Stimulated activated naive B cell treated with anti-CD40 and anti-IgM and Interleukin-4, amounts not matched to agents 10 μg/mL and 1 μg/mL and 100 μg/mL, for 72 hours (primary cell): ENCODE measurements around the gene ITPK1.

ENCODE experiments used
- ATAC-seq, 2 donors: fragments of 150-1000 bp; cut with Tn5 transposase; replicated peaks; 2 replicates each; pipeline ENCODE4 v1.10.0; 2021; ENCODE audit warnings: moderate library complexity in 1 of 2
- DNase-seq: peaks from one replicate; pipeline ENCODE4 v3.0.0; 2021
- H3K27ac Mint-ChIP-seq: one replicate; pipeline ENCODE4 v1.8.0; 2022; ENCODE audit warnings: mild to moderate bottlenecking, mixed read lengths
- H3K27me3 Mint-ChIP-seq, 2 donors: one replicate each; pipeline ENCODE4 v1.8.0; 2022; ENCODE audit warnings: mixed read lengths in 2 of 2
- H3K36me3 Mint-ChIP-seq, 2 donors: one replicate each; pipeline ENCODE4 v1.8.0; 2022; ENCODE audit warnings: mixed read lengths in 2 of 2, mild to moderate bottlenecking in 1 of 2
- H3K4me1 Mint-ChIP-seq, 2 donors: one replicate each; pipeline ENCODE4 v1.8.0; 2022; ENCODE audit warnings: mixed read lengths in 2 of 2, mild to moderate bottlenecking in 1 of 2
- H3K4me3 Mint-ChIP-seq, 2 donors: one replicate each; pipeline ENCODE4 v1.8.0; 2022; ENCODE audit warnings: mild to moderate bottlenecking in 2 of 2, mixed read lengths in 2 of 2, moderate library complexity in 1 of 2
- H3K9me3 Mint-ChIP-seq, 2 donors: one replicate each; pipeline ENCODE4 v1.8.0; 2022; ENCODE audit warnings: mixed read lengths in 2 of 2, mild to moderate bottlenecking in 1 of 2

ITPK1 gene

DNA sequence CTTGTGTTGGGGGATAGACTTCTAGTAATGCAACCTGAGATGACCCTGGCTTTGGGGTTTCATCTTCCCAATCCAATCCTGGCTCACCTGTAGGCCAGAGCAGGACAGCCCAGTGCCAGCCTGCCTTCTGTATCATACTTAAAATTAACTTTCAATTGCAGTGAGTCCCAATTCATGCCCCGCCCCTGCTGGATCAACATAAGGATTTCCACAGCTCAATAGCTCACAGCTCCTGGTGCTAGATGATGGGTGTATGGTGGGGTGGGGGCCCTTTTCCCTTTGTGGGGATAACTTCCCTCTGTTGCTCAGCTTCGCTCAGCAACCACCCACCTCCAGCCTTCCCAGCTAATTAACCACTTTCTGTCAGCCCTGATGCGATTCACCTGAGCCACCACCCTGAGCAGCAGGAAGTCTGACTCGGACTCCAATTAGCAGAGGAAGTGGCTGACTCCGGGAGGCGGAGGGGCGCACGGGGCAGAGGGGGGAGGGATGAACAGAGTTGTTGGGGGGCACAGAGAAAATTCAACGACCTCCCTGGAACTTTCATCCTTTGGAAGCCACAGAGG lies 217.1 kb downstream of the ITPK1 start:
- Mint-ChIP-seq H3K9me3 (peaks cover 5 to 9% of the 10 kb centered on the region in 2 donors), H3K27ac (no peak overlapping the region), H3K27me3 (peaks cover 47 to 69% of the 10 kb centered on the region in 2 donors), H3K4me3 (no peak overlapping the region), H3K36me3 (peaks cover 2% of the 10 kb centered on the region in 2 donors), H3K4me1 (peaks cover 9 to 11% of the 10 kb centered on the region in 2 donors)
- DNase-seq (no peak), ATAC-seq (no peak)

DNA sequence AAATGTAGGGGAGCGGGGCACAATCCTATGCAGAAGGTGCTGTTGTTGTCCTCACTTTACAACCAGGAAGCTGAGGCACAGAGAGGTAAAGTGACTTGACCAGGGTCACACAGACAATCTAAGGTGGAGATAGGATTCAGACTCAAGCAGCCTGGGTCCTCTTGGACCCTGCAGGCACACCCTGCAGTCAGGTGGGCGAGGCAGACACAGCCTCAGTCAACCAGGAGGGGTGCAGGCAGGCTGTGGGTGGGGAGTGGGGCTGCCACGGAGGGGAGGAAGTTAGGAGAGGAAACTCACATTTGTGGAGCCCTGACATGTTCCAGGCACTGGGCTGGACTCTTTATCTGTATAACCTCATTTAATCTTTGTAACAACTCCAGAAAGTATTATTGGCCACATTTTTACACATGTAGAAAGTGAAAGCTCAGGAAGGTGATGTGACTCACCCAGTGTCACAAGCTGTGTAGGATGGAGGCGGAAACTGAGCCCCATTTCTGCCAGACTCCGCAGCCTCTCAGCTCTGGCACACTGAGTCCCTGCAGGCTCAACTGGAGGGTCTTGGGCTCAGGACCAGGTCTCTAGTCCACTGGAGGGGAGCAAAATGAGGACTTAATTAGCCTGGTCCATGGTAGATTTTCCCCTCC lies 217.7 kb downstream of the ITPK1 start:
- Mint-ChIP-seq H3K36me3 (peaks cover 3% of the 10 kb centered on the region in 2 donors), H3K27me3 (peaks cover 45 to 66% of the 10 kb centered on the region in 2 donors), H3K4me1 (peaks cover 8 to 11% of the 10 kb centered on the region in 2 donors), H3K4me3 (no peak overlapping the region), H3K27ac (no peak overlapping the region), H3K9me3 (peaks cover 8 to 10% of the 10 kb centered on the region in 2 donors)
- no peak for DNase-seq
- peak; percentile 46 to 57 for ATAC-seq

DNA sequence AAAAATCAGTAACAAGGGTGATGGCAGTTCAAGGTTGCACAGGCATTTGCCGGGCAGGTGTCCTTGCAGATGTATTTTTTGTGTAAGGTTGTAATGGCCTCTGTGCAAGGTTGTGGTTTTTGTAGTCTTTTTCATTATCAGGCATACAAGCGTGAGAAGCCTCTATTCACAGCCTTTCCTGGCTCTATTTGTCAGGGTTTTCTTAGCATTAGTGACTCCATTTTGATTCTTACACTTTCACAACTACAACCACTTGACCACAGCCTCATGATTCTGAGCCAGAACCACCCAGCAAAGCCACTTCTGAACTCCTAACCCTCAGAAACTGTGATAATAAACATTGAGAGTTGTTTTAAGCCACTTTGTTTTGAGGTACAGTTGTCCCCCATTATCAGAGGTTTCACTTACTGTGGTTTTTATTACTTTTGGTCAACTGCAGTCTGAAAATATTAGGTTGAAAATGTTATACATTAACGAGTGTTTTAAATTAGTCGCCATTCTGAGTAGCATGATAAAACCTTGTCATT lies 220.3 kb downstream of the ITPK1 start:
- Mint-ChIP-seq H3K27ac (no peak overlapping the region), H3K4me3 (no peak overlapping the region), H3K4me1 (peaks cover 4 to 11% of the 10 kb centered on the region in 2 donors), H3K27me3 (peaks cover 35 to 48% of the 10 kb centered on the region in 2 donors), H3K36me3 (peaks cover 3% of the 10 kb centered on the region in 2 donors), H3K9me3 (peaks cover 8 to 10% of the 10 kb centered on the region in 2 donors)
- no peak for ATAC-seq
- DNase-seq = no peak

DNA sequence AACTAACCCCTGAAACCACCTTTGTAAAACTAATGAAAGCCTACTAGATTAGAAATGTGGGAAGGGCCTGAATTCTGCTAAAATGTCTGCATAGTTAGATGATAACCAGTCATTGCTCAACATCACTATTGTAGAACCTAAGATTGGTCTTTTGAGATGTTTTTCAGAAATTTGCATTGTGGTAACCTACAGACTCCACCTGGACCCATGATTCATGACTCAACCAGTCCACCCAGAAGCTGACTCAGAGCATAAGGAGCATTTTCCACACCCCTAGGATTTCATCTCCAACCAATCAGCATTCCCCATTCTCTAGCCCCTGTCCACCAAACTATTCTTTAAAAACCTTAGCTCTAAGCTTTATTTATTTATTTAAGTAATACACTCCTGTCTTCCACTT lies 223.1 kb downstream of the ITPK1 start:
- Mint-ChIP-seq H3K9me3 (peaks cover 5 to 15% of the 10 kb centered on the region in 2 donors), H3K27me3 (peaks cover 43 to 54% of the 10 kb centered on the region in 2 donors), H3K4me3 (no peak overlapping the region), H3K36me3 (peaks cover 2 to 3% of the 10 kb centered on the region in 2 donors), H3K27ac (no peak overlapping the region), H3K4me1 (no peaks in the 10 kb centered on the region)
- ATAC-seq (peak in 1 of 2 donors; percentile 38), DNase-seq (no peak)

DNA sequence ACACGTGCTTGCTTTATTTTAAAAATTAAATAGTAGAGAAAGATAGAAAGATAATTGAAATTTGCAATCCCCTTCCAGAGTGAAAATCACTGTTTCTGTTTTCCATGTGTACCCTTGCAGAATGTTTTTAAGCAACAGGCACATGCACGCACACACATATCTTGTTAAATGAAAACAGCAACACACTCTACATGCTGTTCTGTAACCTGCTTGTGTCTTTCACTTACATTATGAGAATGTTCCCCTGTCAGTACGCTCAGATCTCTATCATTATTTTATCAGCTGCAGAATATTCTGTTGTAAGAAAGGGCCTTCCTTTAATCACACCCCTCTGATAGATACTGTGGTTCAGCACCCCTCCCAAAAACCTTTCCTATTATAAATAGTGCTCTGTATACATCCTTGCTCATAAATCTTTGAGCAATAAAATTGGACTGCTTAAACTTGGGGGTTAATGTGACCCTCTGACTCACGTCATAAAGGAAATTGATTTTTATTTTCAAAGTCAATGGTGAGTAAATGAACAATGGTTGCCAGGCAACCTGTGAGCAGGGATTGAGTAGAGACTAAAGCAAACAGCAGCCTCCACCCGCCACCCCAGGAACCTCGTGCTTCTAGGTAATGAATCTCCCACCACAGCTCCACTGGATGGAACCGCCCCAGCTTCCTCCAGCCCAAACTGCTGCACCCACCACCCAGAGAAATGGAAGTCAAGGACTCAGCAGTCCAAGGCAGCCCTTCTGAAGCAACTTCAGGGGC lies 224.7 kb downstream of the ITPK1 start:
- Mint-ChIP-seq H3K9me3 (peaks cover 5 to 20% of the 10 kb centered on the region in 2 donors), H3K27ac (no peak overlapping the region), H3K4me1 (no peaks in the 10 kb centered on the region), H3K4me3 (no peak overlapping the region), H3K36me3 (peaks cover 2 to 3% of the 10 kb centered on the region in 2 donors), H3K27me3 (peaks cover 35 to 45% of the 10 kb centered on the region in 2 donors)
- ATAC-seq (no peak), DNase-seq (no peak)

DNA sequence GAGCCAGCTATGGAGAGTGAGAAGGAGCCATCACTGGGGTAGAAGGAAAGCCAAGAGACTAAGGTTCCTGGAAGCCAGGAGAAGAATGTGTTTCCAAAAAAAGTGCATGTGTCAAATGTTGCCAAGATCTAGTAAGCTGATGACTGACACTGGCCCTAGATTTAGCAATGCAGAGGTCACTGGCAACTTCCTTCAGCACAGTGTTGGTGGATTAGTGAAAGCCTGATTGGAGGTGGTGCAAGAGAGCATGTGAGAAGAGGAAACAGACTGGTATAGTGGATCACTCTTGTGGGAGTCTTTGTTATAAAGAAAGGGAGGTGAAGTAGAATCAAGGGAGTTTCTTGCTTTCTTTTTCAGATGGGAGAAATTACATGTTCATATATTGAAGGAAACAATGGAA lies 226.8 kb downstream of the ITPK1 start:
- H3K4me1 Mint-ChIP-seq = peaks cover 0 to 2% of the 10 kb centered on the region in 2 donors
- no peak overlapping the region for H3K27ac Mint-ChIP-seq
- peaks cover 8 to 21% of the 10 kb centered on the region in 2 donors for H3K9me3 Mint-ChIP-seq
- ATAC-seq (no peak), DNase-seq (no peak)
- no peak overlapping the region for H3K4me3 Mint-ChIP-seq
- H3K27me3 Mint-ChIP-seq = peaks cover 42 to 44% of the 10 kb centered on the region in 2 donors
- H3K36me3 Mint-ChIP-seq = peaks cover 2 to 3% of the 10 kb centered on the region in 2 donors

DNA sequence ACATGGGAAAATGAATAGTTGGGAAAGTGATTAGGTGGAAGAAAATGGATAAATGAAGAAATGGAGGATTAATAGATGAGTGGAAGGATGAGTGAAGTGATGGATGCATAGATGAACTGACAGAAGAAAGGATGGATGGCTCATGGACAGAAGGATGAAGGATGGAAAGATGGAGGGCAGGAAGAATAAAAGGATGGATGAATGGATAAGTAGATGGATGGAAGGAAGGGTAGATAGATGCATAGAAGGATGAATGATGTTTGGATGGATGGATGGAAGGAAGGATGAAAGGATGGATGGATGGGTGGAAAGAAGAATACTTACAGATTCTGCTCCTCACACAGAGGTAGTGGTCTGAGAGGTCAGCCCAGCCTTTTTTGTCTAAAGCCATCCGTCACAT lies 228.6 kb downstream of the ITPK1 start:
- H3K4me3 Mint-ChIP-seq = no peak overlapping the region
- DNase-seq (no peak), ATAC-seq (no peak)
- H3K36me3 Mint-ChIP-seq = no peaks in the 10 kb centered on the region
- H3K4me1 Mint-ChIP-seq = peaks cover 0 to 2% of the 10 kb centered on the region in 2 donors
- peaks cover 4 to 16% of the 10 kb centered on the region in 2 donors for H3K9me3 Mint-ChIP-seq
- H3K27ac Mint-ChIP-seq = no peak overlapping the region
- H3K27me3 Mint-ChIP-seq = peaks cover 37 to 38% of the 10 kb centered on the region in 2 donors
